NT2/D1 (cell line): ENCODE measurements around the gene SRSF8.

Experiments used
- SUZ12 ChIP-seq: IDR thresholded peaks from 2 replicates; pipeline ENCODE4 v1.6.1; 2011; ENCODE audit not compliant: insufficient read length, insufficient read depth; ENCODE audit errors: extremely low read depth
- YY1 ChIP-seq: IDR thresholded peaks from 2 replicates; pipeline ENCODE4 v1.6.1; 2011; ENCODE audit not compliant: insufficient read length, insufficient read depth
- ZNF274 ChIP-seq: IDR thresholded peaks from 2 replicates; pipeline ENCODE4 v1.6.1; 2011; ENCODE audit warnings: mild to moderate bottlenecking, low read depth, low read length

- TF ChIP-seq ZNF274 (no peak), SUZ12 (no peak), YY1 (no peak)
Observed at GRCh38 chr11:95059046-95059445, 7.7 kb upstream of the SRSF8 start.
